Adrenal gland (tissue), 12 donors: ENCODE data around the gene UVSSA. TPM values are rescaled to one million over a fixed set of nuclear protein-coding genes. Genes with fewer than 3 reads are reported as not detected.
"Not testable (repeated sequence)": the region's sequence is repeated elsewhere in the genome, so short reads cannot be mapped to it uniquely, and the experiment has no call there.

Experiments
- DNase-seq, 7 donors: peaks; one replicate each; pipeline ENCODE4 v3.0.0-alpha.2; 2019 to 2020
- H3K27ac ChIP-seq, 5 donors: fragments of 200-600 bp; sonication (generic) in 4 of 5; 1 replicate in 3 of 5; 2 replicates in 2 of 5; pipeline versions ENCODE4 v1.5.1 to v1.8.0; 2016 to 2020; ENCODE audit warnings: mild to moderate bottlenecking in 1 of 5
- H3K27me3 ChIP-seq: fragments of 200-600 bp; 2 replicates; pipeline ENCODE4 v1.8.0; 2021
- H3K36me3 ChIP-seq, 2 donors: fragments of 200-600 bp; replicated peaks in 1 of 2; 1 replicate in 1 of 2; 2 replicates in 1 of 2; pipeline versions ENCODE4 v1.5.1 to v1.8.0; 2018 to 2022
- H3K4me1 ChIP-seq, 2 donors: fragments of 200-600 bp; replicated peaks in 1 of 2; 1 replicate in 1 of 2; 2 replicates in 1 of 2; pipeline versions ENCODE4 v1.5.1 to v1.8.0; 2018 to 2021
- H3K4me3 ChIP-seq, 4 donors: fragments of 200-600 bp; sonication (generic) in 3 of 4; one replicate each; pipeline ENCODE4 v1.5.1; 2016 to 2018
- H3K9me3 ChIP-seq, 3 donors: fragments of 200-600 bp; sonication (generic) in 1 of 3; replicated peaks in 1 of 3; 1 replicate in 2 of 3; 2 replicates in 1 of 3; pipeline versions ENCODE4 v1.5.1 to v1.8.0; 2016 to 2021
- CTCF ChIP-seq, 6 experiments: fragments of 450-650 bp in 4 of 6; fragments of 200-600 bp in 2 of 6; sonication (generic) in 1 of 6; IDR thresholded peaks; 1 replicate in 5 of 6; 2 replicates in 1 of 6; pipeline versions ENCODE4 v1.5.1 to v1.8.0; 2016 to 2021; ENCODE audit warnings: antibody characterized with exemption in 6 of 6, mild to moderate bottlenecking in 2 of 6, moderate library complexity in 1 of 6
- POLR2A ChIP-seq, 2 donors: fragments of 450-650 bp; IDR thresholded peaks; one replicate each; pipeline ENCODE4 v1.6.1; 2017; ENCODE audit warnings: antibody characterized with exemption in 2 of 2, mild to moderate bottlenecking in 2 of 2, moderate library complexity in 1 of 2
- WGBS, 4 donors: extraction: QIAGEN DNeasy Blood & Tissue Kit in 2 of 4; methylation state at CpG; one replicate each; pipeline versions ENCODE4 v1.1.5 to v1.1.7; 2013 to 2017; 5-methylcytosine and 5-hydroxymethylcytosine counted together
- intact Hi-C, 2 donors: fragments of 100-400 bp; cut with DNase I; formaldehyde crosslinking; loops; one replicate each; pipeline versions ENCODE4 v1.14.1 to v1.15.0; 2022 to 2023
- polyA plus RNA-seq, 3 donors: library from polyadenylated mRNA; stranded (reverse); fragments of 200-250 nt in 2 of 3; fragments of 350-450 nt in 1 of 3; fragmentation: Illumina TruSeq in 1 of 3; extraction: RNeasy Lipid Tissue Mini Kit (QIAGEN cat#74804) in 1 of 3; gene quantifications; one replicate each; pipeline ENCODE4 v1.2.3, GENCODE V29; 2013 to 2014
- total RNA-seq, 9 donors: library from RNA; depleted of rRNA in 4 of 9; stranded (reverse); fragments of >200 nt in 4 of 9; fragments of 120-200 nt in 1 of 9; fragmentation: NEBNext Ultra II Directional in 1 of 9; extraction: Animal tissue kit (Norgen Biotek cat#: 25700) in 1 of 9; gene quantifications; one replicate each; pipeline versions ENCODE4 v1.1.0 to v1.2.4, GENCODE V29; 2013 to 2023
- donor health status: healthy with polysubstance abuse.
- donor health status: Bipolar disorder and iron deficiency.
- donor health status: DM: yes; HTN: yes; CAD: no.
- donor health status: DM: no; HTN: no; CAD: no.
- donor health status: DM: no; HTN: no; CAD: no.
- donor health status: DM: yes; HTN: yes; CAD: no.

UVSSA gene
- total and polyA plus RNA-seq, 12 donors: 2.9 to 37.4 (median 17.5) TPM

DNA sequence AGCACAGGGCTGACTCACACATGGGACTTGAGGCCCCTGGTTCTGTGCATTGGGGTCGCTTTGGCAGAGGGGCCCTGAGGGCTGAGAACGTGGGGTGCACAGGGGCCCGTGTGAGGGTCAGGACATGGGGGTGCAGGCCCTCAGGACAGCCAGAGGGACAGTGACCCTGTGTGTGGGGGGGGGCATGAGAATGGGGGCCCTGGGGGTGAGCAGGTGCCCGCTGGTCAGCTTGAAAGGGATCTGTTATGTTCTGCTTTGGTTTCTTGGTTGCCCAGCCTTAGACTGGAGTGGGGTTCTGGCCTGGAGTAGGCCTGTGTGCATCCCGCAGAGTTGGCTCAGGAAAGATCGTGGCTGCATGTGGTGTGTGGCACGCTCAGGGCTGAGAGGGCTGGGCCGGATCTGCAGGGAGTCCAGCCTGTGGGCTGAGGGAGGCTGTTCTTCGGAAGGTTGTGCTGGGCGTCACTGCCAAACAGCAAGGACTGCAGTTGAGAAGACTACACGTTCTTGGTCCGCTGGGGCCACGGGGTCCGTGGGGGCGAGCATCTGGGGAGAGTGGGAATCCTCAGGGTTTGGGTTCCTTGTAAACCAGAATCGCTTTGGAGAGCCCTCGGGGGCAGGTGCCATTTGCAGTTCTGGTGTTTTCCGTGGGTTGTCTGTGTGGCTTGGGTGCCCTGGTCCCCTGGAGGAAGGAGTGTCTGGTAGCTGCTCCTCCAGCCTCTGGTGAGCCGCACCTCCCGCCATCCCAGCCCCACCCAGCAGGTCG is 15.2 kb upstream of the UVSSA start:
- TF ChIP-seq CTCF (IDR thresholded peaks at IDR 0.05) (no peak), POLR2A (IDR thresholded peaks at IDR 0.05) (no peak)
- no peak for DNase-seq
- Histone ChIP-seq H3K27me3 (no peaks in the 10 kb centered on the region), H3K4me1 (peaks cover 0 to 6% of the 10 kb centered on the region in 2 donors), H3K9me3 (no peaks in the 10 kb centered on the region), H3K27ac (no peak overlapping the region), H3K4me3 (no peak overlapping the region), H3K36me3 (peaks cover 0 to 46% of the 10 kb centered on the region in 2 donors)
- intact Hi-C loops: no loop called here
- WGBS, 4 donors: 83 to 91% (median 86%) methylated on average over 11 to 21 of the region's 21 CpGs

DNA sequence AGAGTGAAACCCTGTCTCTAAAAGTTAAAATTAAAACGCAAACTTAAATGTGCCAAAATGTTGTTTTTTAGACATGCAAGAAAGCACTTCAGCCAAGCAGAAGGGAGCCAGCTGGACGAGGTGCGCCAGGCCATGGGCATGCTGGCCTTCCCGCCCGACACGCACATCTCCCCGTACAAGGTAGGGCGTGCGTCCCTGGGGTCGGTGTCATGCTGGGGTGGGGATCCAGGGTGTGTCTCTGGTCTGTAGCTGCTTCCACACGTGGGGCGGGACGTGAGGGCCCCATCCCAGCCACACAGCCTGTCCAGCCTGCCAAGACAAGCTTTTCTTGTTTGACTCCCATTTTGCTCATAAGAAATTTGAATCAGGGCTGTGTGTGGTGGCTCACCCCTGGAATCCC is 14.3 kb upstream of the UVSSA start:
- TF ChIP-seq POLR2A (IDR thresholded peaks at IDR 0.05): no peak
- TF ChIP-seq CTCF (IDR thresholded peaks at IDR 0.05): no peak
- H3K4me3 ChIP-seq: no peak overlapping the region
- H3K9me3 ChIP-seq: no peaks in the 10 kb centered on the region
- no peaks in the 10 kb centered on the region for H3K27me3 ChIP-seq
- WGBS, 4 donors: 88 to 92% (median 92%) methylated on average over 6 to 13 of the region's 13 CpGs
- peaks cover 0 to 6% of the 10 kb centered on the region in 2 donors for H3K4me1 ChIP-seq
- peak overlapping the region in 2 of 5 donors; percentile 29 to 60 for H3K27ac ChIP-seq
- no peak for DNase-seq
- intact Hi-C loops: no loop called here
- H3K36me3 ChIP-seq: peaks cover 0 to 46% of the 10 kb centered on the region in 2 donors

- Histone ChIP-seq H3K4me3 (no peak overlapping the region), H3K27me3 (no peaks in the 10 kb centered on the region), H3K27ac (peak overlapping the region in 2 of 5 donors; percentile 29 to 60), H3K4me1 (peaks cover 0 to 6% of the 10 kb centered on the region in 2 donors), H3K36me3 (peaks cover 0 to 46% of the 10 kb centered on the region in 2 donors), H3K9me3 (no peaks in the 10 kb centered on the region)
- 82 to 96% (median 90%) methylated on average over 8 of the region's 8 CpGs for WGBS, 4 donors
- intact Hi-C loops: no loop called here
- TF ChIP-seq CTCF (IDR thresholded peaks at IDR 0.05) (no peak), POLR2A (IDR thresholded peaks at IDR 0.05) (no peak)
- DNase-seq: peak in 1 of 7 donors; percentile 48
These were observed 13.8 kb upstream of the UVSSA start for GRCh38 chr4:1333256-1333655.

DNA sequence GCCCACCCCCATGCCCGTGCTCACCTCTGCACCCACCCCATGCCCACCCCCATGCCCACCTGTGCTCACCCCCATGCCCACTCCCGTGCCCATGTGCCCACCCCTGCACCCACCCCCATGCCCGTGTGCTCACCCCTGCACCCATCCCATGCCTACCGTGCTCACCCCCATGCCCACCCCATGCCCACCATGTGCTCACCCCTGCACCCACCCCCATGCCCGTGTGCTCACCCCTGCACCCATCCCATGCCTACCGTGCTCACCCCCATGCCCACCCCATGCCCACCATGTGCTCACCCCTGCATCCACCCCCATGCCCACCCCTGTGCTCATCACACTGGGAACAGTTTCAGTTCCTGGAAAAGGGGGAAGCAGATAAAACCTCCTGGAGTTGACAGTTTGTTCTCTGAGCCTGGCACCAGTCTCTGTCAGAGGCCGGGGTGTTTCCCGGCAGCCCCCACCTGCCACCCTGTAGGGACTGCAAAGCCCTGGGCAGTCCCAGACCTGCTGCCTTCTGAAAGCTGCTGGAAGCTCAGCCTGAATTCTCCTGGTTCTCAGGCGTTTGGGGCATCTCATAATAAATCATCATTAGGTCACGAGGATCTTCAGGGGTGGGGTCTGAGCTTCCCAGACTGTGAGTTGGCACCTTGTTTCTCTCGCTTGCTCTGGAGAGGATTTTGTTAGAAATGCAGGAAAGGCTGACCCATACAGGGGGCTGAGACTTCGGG is 13.0 kb upstream of the UVSSA start:
- H3K36me3 ChIP-seq: peaks cover 0 to 45% of the 10 kb centered on the region in 2 donors
- 64 to 85% (median 70%) methylated on average over 2 to 11 of the region's 12 CpGs for WGBS, 4 donors
- H3K4me1 ChIP-seq, H3K4me3 ChIP-seq, H3K9me3 ChIP-seq, intact Hi-C loops, H3K27me3 ChIP-seq, DNase-seq: not testable (repeated sequence)
- peak overlapping the region in 2 of 5 donors; percentile 36 to 52 for H3K27ac ChIP-seq
